NOMO-1 treated with dmso at 0.1 percent for 144 hours (cell line): ENCODE results near the gene VSX2.
"Not testable (repeated sequence)": the region's sequence is repeated elsewhere in the genome, so short reads cannot be mapped to it uniquely, and the experiment has no call there.

Experiments used
- DNase-seq: peaks from one replicate; lab custom pipeline; 2025; ENCODE audit not compliant: unreplicated experiment; lab: John Stamatoyannopoulos, UW

VSX2 gene

DNA sequence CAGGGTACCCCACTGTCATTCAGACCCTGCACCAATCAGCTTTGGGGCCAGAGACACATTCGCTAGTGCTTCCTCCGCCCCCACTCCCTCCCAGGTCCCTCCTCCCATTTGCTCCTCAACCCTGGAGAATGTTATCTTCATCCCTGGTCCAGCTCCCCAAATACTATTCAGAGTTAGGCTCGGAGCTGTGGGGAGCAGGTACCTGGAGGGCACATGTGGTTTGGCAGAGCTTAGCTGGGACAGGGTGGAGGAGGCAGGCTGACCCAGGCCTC is 19.5 kb downstream of the VSX2 start:
- no peak for DNase-seq

GRCh38 chr14:74259513-74259912 is 20.3 kb downstream of the VSX2 start:
- no peak for DNase-seq

- no peak for DNase-seq
These were observed 21.4 kb downstream of the VSX2 start for GRCh38 chr14:74260525-74261233.

DNA sequence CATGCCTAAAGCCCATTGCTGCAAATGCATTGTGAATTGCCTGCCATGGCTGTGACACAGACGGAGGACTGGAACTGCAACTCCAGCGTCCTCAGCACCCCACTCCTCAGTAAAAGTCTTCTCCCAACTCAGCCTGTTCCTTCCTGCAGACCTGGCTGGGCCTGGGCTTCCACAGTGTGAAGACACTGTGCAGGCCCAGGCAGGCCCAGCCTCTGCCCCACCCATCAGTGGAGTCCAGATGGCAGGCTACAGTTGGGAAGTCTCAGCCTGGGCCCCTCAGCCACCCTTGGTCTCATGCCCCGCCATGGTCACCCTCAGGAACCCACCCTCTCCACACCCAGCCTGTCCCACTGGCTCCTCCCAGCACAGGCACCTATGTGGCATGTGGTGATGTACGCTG is 22.0 kb downstream of the VSX2 start:
- DNase-seq, result no peak

GRCh38 chr14:74262076-74262475 is 22.8 kb downstream of the VSX2 start:
- no peak for DNase-seq

DNA sequence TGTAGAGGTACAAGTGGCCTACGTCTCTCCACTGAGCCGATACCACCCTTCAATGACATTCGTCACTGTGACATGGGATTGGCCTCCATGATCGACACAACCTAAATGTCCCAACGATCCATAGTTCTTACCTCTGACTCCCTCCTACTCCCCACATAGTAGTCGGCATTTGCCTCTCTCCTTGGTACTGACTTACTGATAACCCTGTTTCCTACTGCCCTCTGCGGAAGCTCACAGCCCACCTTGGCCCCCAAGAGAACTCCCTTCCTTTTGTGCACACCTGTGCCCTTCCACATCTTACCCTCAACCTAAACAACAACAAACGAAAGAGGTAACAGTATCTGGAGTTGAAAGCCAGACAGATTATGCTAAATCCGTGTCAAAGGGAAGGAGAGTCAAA is 23.9 kb downstream of the VSX2 start:
- no peak for DNase-seq

DNA sequence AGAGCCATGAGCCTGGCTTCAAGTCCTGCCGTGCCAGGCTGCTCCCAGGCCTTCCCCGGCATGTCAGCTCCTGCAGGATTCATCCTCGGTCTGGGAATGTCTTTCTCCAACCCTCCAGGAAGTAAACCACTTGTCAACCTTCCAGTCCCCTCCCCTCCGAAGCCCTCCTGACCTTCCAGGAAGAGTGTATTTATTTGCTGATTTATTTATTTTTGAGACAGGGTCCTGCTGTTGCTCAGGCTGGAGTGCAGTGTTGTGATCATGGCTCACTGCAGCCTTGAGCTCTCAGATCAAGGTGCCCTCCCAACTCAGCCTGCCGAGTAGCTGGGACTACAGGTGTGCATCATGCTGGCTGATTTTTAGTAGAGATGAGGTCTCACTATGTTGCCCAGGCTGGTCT is 24.7 kb downstream of the VSX2 start:
- DNase-seq, result no peak

DNA sequence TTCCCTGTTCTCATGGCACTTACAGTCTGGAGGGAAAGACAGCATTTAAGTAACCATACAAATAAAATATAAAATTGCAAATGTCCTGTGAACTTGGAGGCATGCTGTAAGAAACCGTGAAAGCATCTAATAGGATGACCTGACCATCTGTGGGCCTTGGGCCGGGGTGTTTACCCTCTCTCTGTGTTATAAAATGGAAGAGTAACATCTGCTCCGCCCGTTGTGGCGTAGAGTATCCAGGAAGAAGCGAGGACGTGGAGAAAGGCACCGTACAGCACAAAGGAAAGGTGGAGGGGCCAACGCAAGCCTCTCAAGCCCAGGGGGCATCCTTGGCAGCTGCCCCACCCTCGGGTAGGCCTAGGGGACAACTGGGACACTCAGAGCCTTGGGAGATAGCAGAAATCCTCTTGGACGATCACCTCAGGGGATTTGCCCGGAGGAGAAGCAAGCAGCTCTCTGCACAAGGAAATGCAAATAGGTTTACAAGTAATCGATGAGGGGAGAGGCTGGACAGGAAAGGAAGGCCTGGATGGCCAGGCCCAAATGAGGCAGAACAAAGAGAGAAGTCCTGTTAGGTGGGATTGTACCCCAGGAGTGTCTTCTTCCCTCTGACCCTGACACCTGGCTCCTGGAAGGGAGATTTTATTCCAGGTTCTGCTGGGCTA is 26.2 kb downstream of the VSX2 start:
- DNase-seq, result no peak

- no peak for DNase-seq
These were observed 28.3 kb downstream of the VSX2 start for GRCh38 chr14:74267588-74267987.

GRCh38 chr14:74270382-74271177 is 31.3 kb downstream of the VSX2 start:
- DNase-seq, result not testable (repeated sequence)

DNA sequence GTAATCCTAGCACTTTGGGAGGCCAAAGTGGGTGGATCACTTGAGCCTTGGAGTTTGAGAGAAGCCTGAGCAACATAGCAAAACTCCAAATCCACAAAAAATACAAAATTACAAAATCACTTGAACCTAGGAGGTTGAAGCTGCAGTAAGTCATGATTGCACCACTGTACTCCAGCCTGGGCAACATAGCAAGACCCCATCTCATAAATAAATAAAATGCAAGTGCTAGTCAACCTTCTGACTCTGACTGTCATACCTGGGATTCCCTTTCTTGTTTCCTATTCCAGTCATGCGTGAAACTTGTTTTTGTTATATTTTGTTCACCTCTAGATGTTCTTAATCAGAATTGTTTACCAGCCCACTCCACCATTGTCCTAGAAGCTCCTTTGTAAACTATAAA is 32.1 kb downstream of the VSX2 start:
- no peak for DNase-seq

GRCh38 chr14:74275241-74275841 is 36.1 kb downstream of the VSX2 start:
- no peak for DNase-seq

- DNase-seq, result no peak
These were observed 38.8 kb downstream of the VSX2 start for GRCh38 chr14:74278080-74278479.

DNA sequence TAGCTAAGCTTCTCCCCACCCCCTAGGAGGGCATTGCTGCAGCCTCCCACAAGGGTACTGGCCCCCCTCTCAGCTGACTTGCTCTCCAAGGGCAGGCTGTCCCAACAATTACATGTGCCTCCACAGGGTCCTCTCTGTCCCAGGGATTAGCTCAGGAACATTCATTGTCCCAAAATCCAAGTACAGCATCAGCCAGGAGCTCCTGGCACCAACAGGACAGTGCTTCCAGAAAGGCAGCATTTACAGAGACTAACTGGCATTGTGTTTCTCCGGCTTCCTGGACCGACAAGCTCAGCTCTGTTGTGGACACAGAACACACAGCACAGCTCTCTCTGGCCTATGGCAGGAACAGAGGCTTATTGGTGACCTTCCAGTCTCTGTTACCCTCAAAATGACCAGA is 41.8 kb downstream of the VSX2 start:
- DNase-seq, result no peak

- no peak for DNase-seq
These were observed 47.5 kb downstream of the VSX2 start for GRCh38 chr14:74286736-74287135.

DNA sequence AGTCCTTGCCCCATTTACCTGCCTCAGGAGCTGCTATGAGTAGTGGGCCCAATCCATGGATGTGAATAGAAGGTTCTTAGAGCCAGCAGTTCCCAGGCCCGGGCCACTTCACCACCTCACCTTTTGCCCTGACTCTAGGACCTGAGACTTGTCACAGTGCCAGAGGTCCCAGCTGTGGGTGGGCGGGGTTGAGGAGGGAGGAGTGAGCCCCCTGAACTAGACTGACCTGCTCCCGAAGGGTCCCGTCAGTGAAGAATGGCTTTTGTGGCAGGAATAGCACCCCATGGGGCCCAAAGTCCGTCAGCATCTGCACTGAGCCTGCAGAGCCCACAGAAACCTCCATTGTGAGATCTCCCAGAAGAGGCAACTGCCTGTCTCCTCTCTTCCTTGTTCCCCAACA is 50.6 kb downstream of the VSX2 start:
- no peak for DNase-seq

DNA sequence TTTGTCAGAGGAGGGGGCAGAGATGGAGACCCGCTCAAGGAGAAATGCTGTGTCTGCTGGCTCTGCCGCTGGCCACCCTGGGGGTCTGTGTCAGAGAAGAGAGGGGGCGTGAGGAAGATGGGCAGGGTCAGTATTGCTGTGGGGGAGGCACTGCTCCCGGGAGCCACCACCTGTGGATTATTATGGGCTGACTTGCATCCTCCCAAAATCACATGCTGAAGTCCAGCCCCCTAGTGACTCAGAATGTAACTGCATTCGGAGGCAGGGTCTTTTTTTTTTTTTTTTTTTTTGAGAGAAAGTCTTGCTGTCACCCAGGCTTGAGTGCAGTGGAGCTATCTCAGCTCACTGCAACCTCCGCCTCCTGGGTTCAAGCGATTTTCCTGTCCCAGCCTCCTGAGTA is 51.2 kb downstream of the VSX2 start:
- no peak for DNase-seq

GRCh38 chr14:74292061-74292460 is 52.8 kb downstream of the VSX2 start:
- no peak for DNase-seq

DNA sequence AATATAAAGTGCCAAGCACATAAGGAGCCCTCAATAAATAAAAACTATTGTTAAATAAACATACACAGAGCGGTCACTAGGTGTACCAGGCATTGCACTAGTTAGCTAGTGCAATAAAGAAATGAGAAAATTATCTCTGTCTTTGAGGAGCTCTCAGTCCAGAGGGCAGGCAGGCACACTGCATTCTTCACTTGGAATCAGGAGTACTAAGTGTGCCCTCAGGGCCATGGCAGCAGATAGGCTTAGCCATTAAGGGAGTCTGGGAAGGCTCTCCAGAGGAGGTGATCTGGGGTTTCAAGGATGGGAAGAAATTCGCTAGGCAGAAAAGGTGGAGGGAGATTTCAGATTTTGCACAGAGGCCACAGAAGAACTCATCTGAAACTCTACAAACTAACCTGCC is 54.4 kb downstream of the VSX2 start:
- no peak for DNase-seq

DNA sequence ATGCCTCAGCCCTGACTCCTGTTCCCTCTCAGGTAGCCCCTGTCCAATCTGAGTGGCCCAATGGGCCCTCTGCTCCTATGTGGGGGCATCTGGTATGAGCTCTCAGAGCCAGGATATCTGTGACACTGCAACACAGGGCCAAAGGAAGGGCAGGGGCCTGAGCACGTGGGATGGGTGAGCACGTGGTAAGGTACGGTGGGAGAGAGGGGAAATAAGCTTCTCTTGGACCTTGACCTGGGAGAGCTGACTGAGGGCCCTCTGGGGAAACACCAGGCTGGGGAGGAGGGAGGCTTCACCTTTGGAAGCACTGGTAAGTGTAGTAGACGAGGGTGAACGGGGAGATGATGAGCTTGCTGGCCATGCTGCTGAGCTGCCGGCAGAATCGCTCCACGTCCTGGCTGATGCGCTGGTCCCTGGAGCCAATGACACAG is 56.8 kb downstream of the VSX2 start:
- no peak for DNase-seq

- DNase-seq, result no peak
These were observed 58.7 kb downstream of the VSX2 start for GRCh38 chr14:74297986-74298385.

- DNase-seq, result no peak
These were observed 59.9 kb downstream of the VSX2 start for GRCh38 chr14:74299061-74299545.
